SK-N-MC (cell line): ENCODE results near the gene FAT4.

Source experiments
- EZH2 ChIP-seq: fragments of 200-600 bp; sonication (generic); IDR thresholded peaks from one replicate; pipeline ENCODE4 v1.6.1; 2017; ENCODE audit warnings: antibody characterized with exemption
- FOXP2 ChIP-seq: optimal IDR thresholded peaks from 2 replicates; pipeline ENCODE3; 2011; ENCODE audit warnings: mild to moderate bottlenecking, moderate library complexity; ENCODE audit not compliant: insufficient read depth; ENCODE audit errors: extremely low read length, control extremely low read depth
- POLR2AphosphoS5 ChIP-seq: IDR thresholded peaks from 2 replicates; pipeline ENCODE4 v1.6.1; 2012; ENCODE audit warnings: mild to moderate bottlenecking, low read depth, low read length, borderline replicate concordance

DNA sequence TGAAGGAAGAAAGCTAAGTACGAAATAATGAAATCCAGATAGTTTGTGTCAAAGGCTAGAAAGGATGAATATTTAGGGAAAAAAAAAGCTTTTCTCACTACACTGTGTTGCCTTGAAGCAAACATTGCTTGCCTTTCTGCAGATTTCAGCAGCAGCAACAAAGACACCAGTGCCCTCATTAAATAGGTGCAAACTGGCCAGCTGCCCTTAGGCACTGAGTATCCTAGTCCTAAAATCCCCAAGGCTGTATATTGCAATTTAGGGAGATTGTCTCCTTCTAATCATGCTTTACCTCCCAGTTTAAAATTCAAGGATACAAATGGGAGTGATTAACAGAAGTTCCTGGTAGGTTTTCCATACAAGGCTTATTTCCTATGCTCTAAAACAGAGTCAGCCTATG lies 8.6 kb upstream of the FAT4 start:
- TF ChIP-seq EZH2 (no peak), FOXP2 (no peak), POLR2AphosphoS5 (no peak)
